ENCODE measurements around the gene AKIP1. TPM values are rescaled to one million over a fixed set of nuclear protein-coding genes. Genes with fewer than 3 reads are reported as not detected.
A peak's percentile ranks its signal among the peaks of the same experiment; 100 is the strongest.
"Not testable (repeated sequence)": the region's sequence is repeated elsewhere in the genome, so short reads cannot be mapped to it uniquely, and the experiment has no call there.

The AKIP1 gene
- total and polyA plus RNA-seq, 2 donors (not counting 3 experiments of a cell fraction or from before 2014, with no cell fraction given): 21.9 to 32.4 TPM

GRCh38 chr11:8886322-8886721, 24.7 kb upstream of the AKIP1 start:
- Histone ChIP-seq H3K9me3 (replicated peaks; ENCODE audit: control insufficient read depth, insufficient read depth, low read length) (no peaks in the 10 kb centered on the region), H4K20me1 (replicated peaks; ENCODE audit: control insufficient read depth, extremely low read depth, insufficient read depth, low read length) (no peaks in the 10 kb centered on the region), H3K27ac (ENCODE audit: insufficient read depth, low read depth, low read length) (no peak overlapping the region), H3K9me1 (replicated peaks; ENCODE audit: control insufficient read depth, extremely low read depth, insufficient read depth, low read length) (no peaks in the 10 kb centered on the region), H3K9ac (replicated peaks; ENCODE audit: extremely low read depth, insufficient read depth, low read length) (no peak overlapping the region), H2AFZ (ENCODE audit: low read depth, low read length) (no peak overlapping the region), H3K79me2 (ENCODE audit: control insufficient read depth, insufficient read depth, low read length) (no peaks in the 10 kb centered on the region), H3K36me3 (ENCODE audit: control insufficient read depth in 2 of 2, extremely low read depth in 1 of 2, insufficient read depth in 2 of 2, low read length in 2 of 2) (no peaks in the 10 kb centered on the region), H3K4me1 (ENCODE audit: control insufficient read depth, extremely low read depth, insufficient read depth, low read length) (no peaks in the 10 kb centered on the region), H3K4me3 (replicated peaks in 1 of 3; ENCODE audit: insufficient read depth in 1 of 3, low read depth in 1 of 3, low read length in 3 of 3) (no peak overlapping the region), H3K27me3 (ENCODE audit: control insufficient read depth in 2 of 2, insufficient read depth in 2 of 2, low read length in 2 of 2) (peaks cover 2 to 6% of the 10 kb centered on the region in 2 experiments), H3K4me2 (ENCODE audit: insufficient read depth, low read length) (no peak overlapping the region)
- ChIA-PET POLR2A (no interaction called here), CTCF (no interaction called here)
- DNase-seq (ENCODE audit: low read depth, low spot score) (no peak), FAIRE-seq (peak; percentile 18)
- BruUV-seq (replicated peaks): no TSS peak
- dilution Hi-C loops (cut with MboI; ENCODE audit: extremely low pct_ligation_motif_present, low sequenced_read_pairs): no loop called here
- TF ChIP-seq FOS (IDR thresholded peaks at IDR 0.05; ENCODE audit: borderline replicate concordance, insufficient read depth, low read length) (no peak), POLR2AphosphoS5 (IDR thresholded peaks at IDR 0.05; ENCODE audit: insufficient read depth, low read depth, low read length) (no peak), JUN (IDR thresholded peaks at IDR 0.05; ENCODE audit: borderline replicate concordance, insufficient read depth, insufficient read length, low read depth) (no peak), POLR2A (IDR thresholded peaks at IDR 0.05; ENCODE audit: low read depth, low read length) (no peak), MAX (IDR thresholded peaks at IDR 0.05; ENCODE audit: insufficient read depth, insufficient read length) (no peak), EZH2 (IDR thresholded peaks at IDR 0.05; ENCODE audit: borderline replicate concordance, low read depth, low read length, severe bottlenecking) (no peak), CTCF (IDR thresholded peaks at IDR 0.05; ENCODE audit: extremely low read depth in 1 of 2, insufficient read depth in 1 of 2, low read depth in 1 of 2, low read length in 2 of 2) (no peak), MYC (IDR thresholded peaks at IDR 0.05; ENCODE audit: low read depth, low read length) (no peak), GATA2 (IDR thresholded peaks at IDR 0.05; ENCODE audit: insufficient read depth, insufficient read length, low read depth, low read length) (no peak)
- intact Hi-C loops (cut with micrococcal nuclease): no loop called here

- dilution Hi-C loops (cut with MboI; ENCODE audit: extremely low pct_ligation_motif_present, low sequenced_read_pairs); H3K79me2 ChIP-seq (ENCODE audit: control insufficient read depth, insufficient read depth, low read length); H4K20me1 ChIP-seq (replicated peaks; ENCODE audit: control insufficient read depth, extremely low read depth, insufficient read depth, low read length); H3K27me3 ChIP-seq (ENCODE audit: control insufficient read depth in 2 of 2, insufficient read depth in 2 of 2, low read length in 2 of 2); CTCF ChIA-PET; H3K36me3 ChIP-seq (ENCODE audit: control insufficient read depth in 2 of 2, extremely low read depth in 1 of 2, insufficient read depth in 2 of 2, low read length in 2 of 2); H3K27ac ChIP-seq (ENCODE audit: insufficient read depth, low read depth, low read length); FAIRE-seq; H3K4me2 ChIP-seq (ENCODE audit: insufficient read depth, low read length); H3K9me3 ChIP-seq (replicated peaks; ENCODE audit: control insufficient read depth, insufficient read depth, low read length); H3K4me3 ChIP-seq (replicated peaks in 1 of 3; ENCODE audit: insufficient read depth in 1 of 3, low read depth in 1 of 3, low read length in 3 of 3); H3K9me1 ChIP-seq (replicated peaks; ENCODE audit: control insufficient read depth, extremely low read depth, insufficient read depth, low read length); H2AFZ ChIP-seq (ENCODE audit: low read depth, low read length); POLR2A ChIA-PET; BruUV-seq (replicated peaks); H3K9ac ChIP-seq (replicated peaks; ENCODE audit: extremely low read depth, insufficient read depth, low read length); intact Hi-C loops (cut with micrococcal nuclease); H3K4me1 ChIP-seq (ENCODE audit: control insufficient read depth, extremely low read depth, insufficient read depth, low read length); DNase-seq (ENCODE audit: low read depth, low spot score): not testable (repeated sequence)
Observed at GRCh38 chr11:8891185-8891584, 19.8 kb upstream of the AKIP1 start.
